OCI-LY1 (cell line): Measurements from ENCODE around the gene CLIP2.

Source experiments
- EZH2 ChIP-seq: fragments of 200-600 bp; sonication (generic), shearing (Covaris generic); IDR thresholded peaks from 2 replicates; pipeline ENCODE4 v1.8.0; 2017; ENCODE audit warnings: borderline replicate concordance, mixed run types, mild to moderate bottlenecking, antibody characterized with exemption, low read length, moderate library complexity, mixed read lengths
- TF ChIP-seq, protein P1 (sequence below): fragments of 200-600 bp; sonication (generic), shearing (Covaris generic); IDR thresholded peaks from 2 replicates; pipeline ENCODE4 v1.5.1; 2017; ENCODE audit warnings: mild to moderate bottlenecking, antibody characterized with exemption, low read length, moderate library complexity, mixed read lengths

DNA sequence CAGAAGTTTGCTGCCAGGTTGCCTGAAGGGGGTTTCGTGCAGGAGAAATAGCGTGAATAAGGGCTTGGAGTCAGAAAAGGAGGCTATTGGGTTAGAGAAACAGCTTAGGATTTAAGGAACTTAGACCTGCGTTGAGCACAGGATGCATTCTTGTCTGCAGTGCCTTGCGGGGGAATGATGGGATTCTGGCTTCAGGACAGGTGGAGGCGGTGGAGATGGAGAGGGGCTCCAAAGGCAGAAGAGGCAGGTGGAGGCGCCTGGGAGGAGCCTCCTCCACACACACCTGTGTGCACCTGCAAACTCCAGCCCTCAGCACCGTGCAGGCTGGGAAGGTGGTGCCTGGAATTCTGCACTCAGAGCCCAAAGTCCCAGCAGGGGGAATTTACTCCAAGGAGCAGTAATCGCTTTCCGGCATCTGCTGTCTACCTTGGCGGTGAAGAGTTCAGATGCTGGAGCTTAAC lies 1.8 kb downstream of the CLIP2 start:
- TF ChIP-seq, protein P1, sequence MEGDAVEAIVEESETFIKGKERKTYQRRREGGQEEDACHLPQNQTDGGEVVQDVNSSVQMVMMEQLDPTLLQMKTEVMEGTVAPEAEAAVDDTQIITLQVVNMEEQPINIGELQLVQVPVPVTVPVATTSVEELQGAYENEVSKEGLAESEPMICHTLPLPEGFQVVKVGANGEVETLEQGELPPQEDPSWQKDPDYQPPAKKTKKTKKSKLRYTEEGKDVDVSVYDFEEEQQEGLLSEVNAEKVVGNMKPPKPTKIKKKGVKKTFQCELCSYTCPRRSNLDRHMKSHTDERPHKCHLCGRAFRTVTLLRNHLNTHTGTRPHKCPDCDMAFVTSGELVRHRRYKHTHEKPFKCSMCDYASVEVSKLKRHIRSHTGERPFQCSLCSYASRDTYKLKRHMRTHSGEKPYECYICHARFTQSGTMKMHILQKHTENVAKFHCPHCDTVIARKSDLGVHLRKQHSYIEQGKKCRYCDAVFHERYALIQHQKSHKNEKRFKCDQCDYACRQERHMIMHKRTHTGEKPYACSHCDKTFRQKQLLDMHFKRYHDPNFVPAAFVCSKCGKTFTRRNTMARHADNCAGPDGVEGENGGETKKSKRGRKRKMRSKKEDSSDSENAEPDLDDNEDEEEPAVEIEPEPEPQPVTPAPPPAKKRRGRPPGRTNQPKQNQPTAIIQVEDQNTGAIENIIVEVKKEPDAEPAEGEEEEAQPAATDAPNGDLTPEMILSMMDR, result no peak
- no peak for TF ChIP-seq EZH2
